ENCODE measurements around the gene FIGNL1. TPM values are rescaled to one million over a fixed set of nuclear protein-coding genes. Genes with fewer than 3 reads are reported as not detected.
A peak's percentile ranks its signal among the peaks of the same experiment; 100 is the strongest.
"Not testable (repeated sequence)": the region's sequence is repeated elsewhere in the genome, so short reads cannot be mapped to it uniquely, and the experiment has no call there.

FIGNL1 gene
- total RNA-seq, 1 donor from 2014 or later = 11.1 TPM

GRCh38 chr7:50467817-50468610, 17.9 kb upstream of the FIGNL1 start:
- TF ChIP-seq CTCF (IDR thresholded peaks at IDR 0.05; ENCODE audit: partially characterized antibody, unreplicated experiment) = peak; percentile 87
- Mint-ChIP-seq H3K27ac (ENCODE audit: unreplicated experiment) (no peak overlapping the region), H3K36me3 (ENCODE audit: unreplicated experiment) (peaks cover 11% of the 10 kb centered on the region), H3K9me3 (ENCODE audit: unreplicated experiment) (peaks cover 8% of the 10 kb centered on the region), H3K27me3 (ENCODE audit: unreplicated experiment) (peaks cover 14% of the 10 kb centered on the region), H3K4me1 (ENCODE audit: low read depth, unreplicated experiment) (peaks cover 20% of the 10 kb centered on the region), H3K4me3 (ENCODE audit: unreplicated experiment) (no peak overlapping the region)
- peak; percentile 86 for DNase-seq

GRCh38 chr7:50466815-50467585, 16.9 kb upstream of the FIGNL1 start:
- DNase-seq = no peak
- Mint-ChIP-seq H3K4me3 (ENCODE audit: unreplicated experiment) (no peak overlapping the region), H3K27ac (ENCODE audit: unreplicated experiment) (no peak overlapping the region), H3K36me3 (ENCODE audit: unreplicated experiment) (peaks cover 7% of the 10 kb centered on the region), H3K27me3 (ENCODE audit: unreplicated experiment) (peaks cover 14% of the 10 kb centered on the region), H3K4me1 (ENCODE audit: low read depth, unreplicated experiment) (peaks cover 12% of the 10 kb centered on the region), H3K9me3 (ENCODE audit: unreplicated experiment) (peaks cover 7% of the 10 kb centered on the region)
- TF ChIP-seq CTCF (IDR thresholded peaks at IDR 0.05; ENCODE audit: partially characterized antibody, unreplicated experiment) = no peak

GRCh38 chr7:50463035-50463434, 12.9 kb upstream of the FIGNL1 start:
- Mint-ChIP-seq H3K36me3 (ENCODE audit: unreplicated experiment) (peaks cover 16% of the 10 kb centered on the region), H3K4me1 (ENCODE audit: low read depth, unreplicated experiment) (peaks cover 8% of the 10 kb centered on the region), H3K27me3 (ENCODE audit: unreplicated experiment) (peaks cover 10% of the 10 kb centered on the region), H3K9me3 (ENCODE audit: unreplicated experiment) (peaks cover 16% of the 10 kb centered on the region), H3K4me3 (ENCODE audit: unreplicated experiment) (no peak overlapping the region), H3K27ac (ENCODE audit: unreplicated experiment) (no peak overlapping the region)
- TF ChIP-seq CTCF (IDR thresholded peaks at IDR 0.05; ENCODE audit: partially characterized antibody, unreplicated experiment) = no peak
- no peak for DNase-seq

- H3K4me3 Mint-ChIP-seq (ENCODE audit: unreplicated experiment) = no peak overlapping the region
- H3K27ac Mint-ChIP-seq (ENCODE audit: unreplicated experiment) = no peak overlapping the region
- TF ChIP-seq CTCF (IDR thresholded peaks at IDR 0.05; ENCODE audit: partially characterized antibody, unreplicated experiment) = no peak
- peaks cover 16% of the 10 kb centered on the region for H3K36me3 Mint-ChIP-seq (ENCODE audit: unreplicated experiment)
- H3K27me3 Mint-ChIP-seq (ENCODE audit: unreplicated experiment) = peaks cover 10% of the 10 kb centered on the region
- peaks cover 6% of the 10 kb centered on the region for H3K4me1 Mint-ChIP-seq (ENCODE audit: low read depth, unreplicated experiment)
- DNase-seq = no peak
- peaks cover 16% of the 10 kb centered on the region for H3K9me3 Mint-ChIP-seq (ENCODE audit: unreplicated experiment)
These were observed 12.2 kb upstream of the FIGNL1 start for GRCh38 chr7:50462361-50462760.

GRCh38 chr7:50461695-50462094, 11.5 kb upstream of the FIGNL1 start:
- H3K36me3 Mint-ChIP-seq (ENCODE audit: unreplicated experiment) = peaks cover 16% of the 10 kb centered on the region
- TF ChIP-seq CTCF (IDR thresholded peaks at IDR 0.05; ENCODE audit: partially characterized antibody, unreplicated experiment) = no peak
- H3K4me1 Mint-ChIP-seq (ENCODE audit: low read depth, unreplicated experiment) = peaks cover under 1% of the 10 kb centered on the region
- peaks cover 16% of the 10 kb centered on the region for H3K9me3 Mint-ChIP-seq (ENCODE audit: unreplicated experiment)
- peaks cover 4% of the 10 kb centered on the region for H3K27me3 Mint-ChIP-seq (ENCODE audit: unreplicated experiment)
- no peak for DNase-seq
- no peak overlapping the region for H3K27ac Mint-ChIP-seq (ENCODE audit: unreplicated experiment)
- H3K4me3 Mint-ChIP-seq (ENCODE audit: unreplicated experiment) = no peak overlapping the region

- H3K4me3 Mint-ChIP-seq (ENCODE audit: unreplicated experiment); H3K4me1 Mint-ChIP-seq (ENCODE audit: low read depth, unreplicated experiment); H3K27me3 Mint-ChIP-seq (ENCODE audit: unreplicated experiment); DNase-seq; H3K27ac Mint-ChIP-seq (ENCODE audit: unreplicated experiment): not testable (repeated sequence)
- H3K36me3 Mint-ChIP-seq (ENCODE audit: unreplicated experiment) = peaks cover 16% of the 10 kb centered on the region
- peaks cover 11% of the 10 kb centered on the region for H3K9me3 Mint-ChIP-seq (ENCODE audit: unreplicated experiment)
These were observed 9.0 kb upstream of the FIGNL1 start for GRCh38 chr7:50459183-50459582.

- Mint-ChIP-seq H3K9me3 (ENCODE audit: unreplicated experiment) (peaks cover 11% of the 10 kb centered on the region), H3K36me3 (ENCODE audit: unreplicated experiment) (peaks cover 15% of the 10 kb centered on the region)
- H3K4me1 Mint-ChIP-seq (ENCODE audit: low read depth, unreplicated experiment); H3K27ac Mint-ChIP-seq (ENCODE audit: unreplicated experiment); DNase-seq; H3K27me3 Mint-ChIP-seq (ENCODE audit: unreplicated experiment); H3K4me3 Mint-ChIP-seq (ENCODE audit: unreplicated experiment): not testable (repeated sequence)
These were observed 8.5 kb upstream of the FIGNL1 start for GRCh38 chr7:50458651-50459050.

Data from glutamatergic neuron (in vitro differentiated cells).